HL-60 (cell line): ENCODE results near the gene ST7.

Source experiments
- DNase-seq, 2 experiments: peaks; one replicate each; pipeline ENCODE4 v3.0.0-alpha.2; 2010 to 2020; ENCODE audit warnings: low read depth in 1 of 2, low spot score in 1 of 2
- H3K27ac ChIP-seq: fragments of 250-450 bp; sonication (Bioruptor Pico); replicated peaks from 2 replicates; pipeline ENCODE4 v1.5.1; 2020; ENCODE audit warnings: mild to moderate bottlenecking, moderate library complexity
- H3K27me3 ChIP-seq: fragments of 250-450 bp; sonication (Bioruptor Pico); 2 replicates; pipeline ENCODE4 v1.5.1; 2021; ENCODE audit warnings: mild to moderate bottlenecking, moderate library complexity; ENCODE audit not compliant: insufficient read depth, poor library complexity, severe bottlenecking
- H3K4me3 ChIP-seq: replicated peaks from 2 replicates; pipeline ENCODE4 v1.5.1; 2011; ENCODE audit warnings: mild to moderate bottlenecking, control low read depth, low read length; ENCODE audit not compliant: insufficient read depth
- GABPA ChIP-seq: IDR thresholded peaks from 2 replicates; pipeline ENCODE4 v1.6.1; 2012; ENCODE audit warnings: low read depth
- POLR2AphosphoS5 ChIP-seq: IDR thresholded peaks from 2 replicates; pipeline ENCODE4 v1.6.1; 2012; ENCODE audit warnings: low read depth
- REST ChIP-seq: IDR thresholded peaks from 2 replicates; pipeline ENCODE4 v1.6.1; 2012; ENCODE audit warnings: low read depth; ENCODE audit not compliant: insufficient replicate concordance
- SPI1 ChIP-seq: IDR thresholded peaks from 2 replicates; pipeline ENCODE4 v1.6.1; 2012; ENCODE audit warnings: low read depth, mild to moderate bottlenecking, borderline replicate concordance
- TF ChIP-seq, protein P1 (sequence below): IDR thresholded peaks from one replicate; pipeline ENCODE4 v1.5.1; 2011; ENCODE audit warnings: low read length, control low read depth, inconsistent platforms; ENCODE audit not compliant: insufficient read depth

The ST7 gene

GRCh38 chr7:117219485-117219884 is 266.2 kb downstream of the ST7 start:
- Histone ChIP-seq H3K27me3 (no peaks in the 10 kb centered on the region), H3K4me3 (no peak overlapping the region), H3K27ac (no peak overlapping the region)
- DNase-seq = no peak
- TF ChIP-seq SPI1 (no peak), REST (no peak), GABPA (no peak)

DNA sequence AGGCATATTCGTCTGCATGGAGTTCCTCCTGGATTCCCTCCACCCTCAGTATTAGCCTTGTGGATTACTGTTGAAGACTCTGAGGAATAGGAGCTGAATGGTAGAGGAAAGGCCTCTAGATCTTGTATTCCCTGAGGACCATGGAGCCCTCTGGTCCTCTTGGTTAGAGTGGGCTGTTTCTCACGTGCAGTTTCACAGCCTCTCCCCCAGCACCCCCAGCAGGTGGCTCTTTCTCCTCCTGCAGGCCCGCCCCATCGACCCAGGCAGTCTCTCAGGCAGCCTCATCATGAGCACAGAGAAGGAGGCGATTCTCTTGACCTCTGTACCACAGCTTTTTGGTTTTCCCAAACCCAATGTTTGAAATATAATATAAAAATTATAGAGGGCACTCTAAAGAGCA is 267.5 kb downstream of the ST7 start:
- Histone ChIP-seq H3K27me3 (no peaks in the 10 kb centered on the region), H3K27ac (no peak overlapping the region), H3K4me3 (no peak overlapping the region)
- DNase-seq = no peak
- TF ChIP-seq POLR2AphosphoS5 (no peak), REST (no peak), SPI1 (no peak), GABPA (no peak)
- TF ChIP-seq, protein P1, sequence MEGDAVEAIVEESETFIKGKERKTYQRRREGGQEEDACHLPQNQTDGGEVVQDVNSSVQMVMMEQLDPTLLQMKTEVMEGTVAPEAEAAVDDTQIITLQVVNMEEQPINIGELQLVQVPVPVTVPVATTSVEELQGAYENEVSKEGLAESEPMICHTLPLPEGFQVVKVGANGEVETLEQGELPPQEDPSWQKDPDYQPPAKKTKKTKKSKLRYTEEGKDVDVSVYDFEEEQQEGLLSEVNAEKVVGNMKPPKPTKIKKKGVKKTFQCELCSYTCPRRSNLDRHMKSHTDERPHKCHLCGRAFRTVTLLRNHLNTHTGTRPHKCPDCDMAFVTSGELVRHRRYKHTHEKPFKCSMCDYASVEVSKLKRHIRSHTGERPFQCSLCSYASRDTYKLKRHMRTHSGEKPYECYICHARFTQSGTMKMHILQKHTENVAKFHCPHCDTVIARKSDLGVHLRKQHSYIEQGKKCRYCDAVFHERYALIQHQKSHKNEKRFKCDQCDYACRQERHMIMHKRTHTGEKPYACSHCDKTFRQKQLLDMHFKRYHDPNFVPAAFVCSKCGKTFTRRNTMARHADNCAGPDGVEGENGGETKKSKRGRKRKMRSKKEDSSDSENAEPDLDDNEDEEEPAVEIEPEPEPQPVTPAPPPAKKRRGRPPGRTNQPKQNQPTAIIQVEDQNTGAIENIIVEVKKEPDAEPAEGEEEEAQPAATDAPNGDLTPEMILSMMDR = no peak

DNA sequence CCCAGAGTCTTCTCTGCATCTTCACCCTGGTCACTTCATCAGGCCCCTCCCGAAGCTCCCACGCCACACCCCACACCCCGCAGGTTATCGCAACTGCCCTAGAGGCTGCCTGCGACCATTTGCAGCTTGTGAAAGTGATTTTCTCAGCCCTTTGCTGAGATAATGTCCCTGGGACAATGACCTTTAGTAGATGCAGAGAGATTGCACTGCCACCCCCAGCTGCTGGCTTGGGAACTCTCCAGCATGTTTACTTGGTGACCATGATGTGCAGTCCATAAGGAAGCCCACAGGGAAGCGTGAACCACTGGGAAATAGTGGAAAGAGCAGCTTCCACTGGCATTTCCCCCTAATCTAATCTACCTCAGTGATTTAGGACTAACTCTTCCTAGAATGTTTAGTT is 272.2 kb downstream of the ST7 start:
- TF ChIP-seq GABPA = no peak
- TF ChIP-seq REST = no peak
- TF ChIP-seq SPI1 = no peak
- no peak for TF ChIP-seq POLR2AphosphoS5
- TF ChIP-seq, protein P1 = no peak
- H3K27me3 ChIP-seq = no peaks in the 10 kb centered on the region
- no peak overlapping the region for H3K27ac ChIP-seq
- H3K4me3 ChIP-seq = no peak overlapping the region
- DNase-seq = no peak

- H3K27me3 ChIP-seq = no peaks in the 10 kb centered on the region
- DNase-seq = peak in 1 of 2 experiments; percentile 70
- H3K27ac ChIP-seq = no peak overlapping the region
- H3K4me3 ChIP-seq = no peak overlapping the region
- TF ChIP-seq POLR2AphosphoS5 (no peak), SPI1 (peak; percentile 67; the same call in 1 of the 2 replicates)
These were observed 273.8 kb downstream of the ST7 start for GRCh38 chr7:117227091-117227490.
